A673 (cell line): ENCODE data around the gene PDIA4. TPM values are rescaled to one million over a fixed set of nuclear protein-coding genes. Genes with fewer than 3 reads are reported as not detected.

ENCODE experiments used
- BruUV-seq: library from RNA; stranded (reverse); fragments of 400-500 nt; replicated peaks from 2 replicates; lab custom pipeline; 2021; lab: Mats Ljungman, UMichigan
- CTCF ChIA-PET: fragments of 300-600 bp; sonication (Branson Sonifier 250); formaldehyde crosslinking; loops from one replicate; lab custom pipeline; 2022; ENCODE audit warnings: antibody characterized with exemption; lab: Charles Lee
- POLR2A ChIA-PET: fragments of 300-600 bp; sonication (Branson Sonifier 250); formaldehyde crosslinking; loops from one replicate; lab custom pipeline; 2022; ENCODE audit warnings: antibody characterized with exemption; ENCODE audit not compliant: low non-redundant PET; lab: Charles Lee
- DNase-seq: peaks from one replicate; pipeline ENCODE4 v3.0.0-alpha.2; 2015; ENCODE audit warnings: low spot score
- H3K27ac ChIP-seq: fragments of 200-600 bp; sonication (generic); 2 replicates; pipeline ENCODE4 v1.5.1; 2016; ENCODE audit warnings: mixed run types, low read depth, mild to moderate bottlenecking, mixed read lengths, antibody characterized with exemption, low read length; ENCODE audit not compliant: poor library complexity, severe bottlenecking
- H3K27me3 ChIP-seq: fragments of 200-600 bp; sonication (generic); replicated peaks from 2 replicates; pipeline ENCODE4 v1.6.1; 2017; ENCODE audit warnings: mixed run types, low read depth, mild to moderate bottlenecking, mixed read lengths, antibody characterized with exemption, low read length; ENCODE audit not compliant: insufficient read depth, poor library complexity
- H3K36me3 ChIP-seq: fragments of 200-600 bp; sonication (generic); 2 replicates; pipeline ENCODE4 v1.6.1; 2016; ENCODE audit warnings: mixed run types, mild to moderate bottlenecking, mixed read lengths, antibody characterized with exemption, low read length; ENCODE audit not compliant: insufficient read depth, poor library complexity, severe bottlenecking
- H3K4me1 ChIP-seq: fragments of 200-600 bp; sonication (generic); 2 replicates; pipeline ENCODE4 v1.6.1; 2017; ENCODE audit warnings: mixed run types, mild to moderate bottlenecking, mixed read lengths, antibody characterized with exemption, low read length; ENCODE audit not compliant: insufficient read depth, poor library complexity, severe bottlenecking
- H3K4me3 ChIP-seq: fragments of 200-600 bp; sonication (generic); 2 replicates; pipeline ENCODE4 v1.5.1; 2016; ENCODE audit warnings: low read depth, mixed run types, mild to moderate bottlenecking, mixed read lengths, low read length; ENCODE audit not compliant: poor library complexity, severe bottlenecking
- H3K9me3 ChIP-seq: fragments of 200-600 bp; sonication (generic); 2 replicates; pipeline ENCODE4 v1.6.1; 2016; ENCODE audit warnings: mixed run types, low read depth, mild to moderate bottlenecking, mixed read lengths, antibody characterized with exemption, low read length; ENCODE audit not compliant: poor library complexity, severe bottlenecking
- EZH2 ChIP-seq: fragments of 200-600 bp; sonication (generic); IDR thresholded peaks from 2 replicates; pipeline ENCODE4 v1.6.1; 2017; ENCODE audit warnings: borderline replicate concordance, low read depth, mild to moderate bottlenecking, mixed read lengths, antibody characterized with exemption, low read length; ENCODE audit not compliant: poor library complexity, severe bottlenecking
- intact Hi-C: fragments of 100-400 bp; cut with micrococcal nuclease; formaldehyde crosslinking; loops from one replicate; pipeline ENCODE4 v1.10.0; 2022; ENCODE audit not compliant: unreplicated experiment
- total RNA-seq: library from RNA; stranded (reverse); gene quantifications from 2 replicates; pipeline ENCODE4 v1.2.3, GENCODE V29; 2021
- TF ChIP-seq, protein P1 (sequence below): fragments of 300-800, 200-600 bp; sonication (generic); conservative IDR thresholded peaks from 2 replicates; pipeline ENCODE4 v1.5.1; 2017; ENCODE audit warnings: low read depth, mild to moderate bottlenecking, antibody characterized with exemption, low read length, moderate library complexity, mixed read lengths

PDIA4 gene
- total RNA-seq, 1 experiment from 2014 or later: 235 TPM

DNA sequence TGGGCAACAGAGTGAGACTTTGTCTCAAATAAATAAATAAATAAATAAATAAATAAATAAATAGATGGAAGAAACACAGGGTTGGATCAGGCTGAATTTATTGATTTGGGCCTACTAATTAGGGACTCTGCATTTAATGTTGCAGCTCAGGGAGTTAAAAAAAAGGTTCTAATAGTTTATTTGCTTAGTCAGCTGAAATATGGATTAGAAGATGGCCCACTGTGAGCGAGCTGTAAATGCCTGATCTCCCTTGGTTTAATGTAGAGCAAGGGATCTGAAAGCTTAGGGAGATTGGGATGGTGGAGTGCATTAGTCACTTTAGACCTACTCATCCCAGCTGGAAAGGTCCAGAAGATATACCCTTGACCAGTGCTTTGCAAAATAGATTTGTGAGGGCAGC lies 25.1 kb upstream of the PDIA4 start:
- H3K9me3 ChIP-seq: no peaks in the 10 kb centered on the region
- H3K4me1 ChIP-seq: no peaks in the 10 kb centered on the region
- no peak overlapping the region for H3K27ac ChIP-seq
- BruUV-seq: no TSS peak
- ChIA-PET POLR2A (no interaction called here), CTCF (interaction anchor here (1.2 kb wide), 1 partner anchor 13 kb away, joined by 3 read pairs; no protein-coding TSS in a partner anchor)
- TF ChIP-seq EZH2: no peak
- TF ChIP-seq, protein P1, sequence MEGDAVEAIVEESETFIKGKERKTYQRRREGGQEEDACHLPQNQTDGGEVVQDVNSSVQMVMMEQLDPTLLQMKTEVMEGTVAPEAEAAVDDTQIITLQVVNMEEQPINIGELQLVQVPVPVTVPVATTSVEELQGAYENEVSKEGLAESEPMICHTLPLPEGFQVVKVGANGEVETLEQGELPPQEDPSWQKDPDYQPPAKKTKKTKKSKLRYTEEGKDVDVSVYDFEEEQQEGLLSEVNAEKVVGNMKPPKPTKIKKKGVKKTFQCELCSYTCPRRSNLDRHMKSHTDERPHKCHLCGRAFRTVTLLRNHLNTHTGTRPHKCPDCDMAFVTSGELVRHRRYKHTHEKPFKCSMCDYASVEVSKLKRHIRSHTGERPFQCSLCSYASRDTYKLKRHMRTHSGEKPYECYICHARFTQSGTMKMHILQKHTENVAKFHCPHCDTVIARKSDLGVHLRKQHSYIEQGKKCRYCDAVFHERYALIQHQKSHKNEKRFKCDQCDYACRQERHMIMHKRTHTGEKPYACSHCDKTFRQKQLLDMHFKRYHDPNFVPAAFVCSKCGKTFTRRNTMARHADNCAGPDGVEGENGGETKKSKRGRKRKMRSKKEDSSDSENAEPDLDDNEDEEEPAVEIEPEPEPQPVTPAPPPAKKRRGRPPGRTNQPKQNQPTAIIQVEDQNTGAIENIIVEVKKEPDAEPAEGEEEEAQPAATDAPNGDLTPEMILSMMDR: no peak
- no peak for DNase-seq
- no peak overlapping the region for H3K4me3 ChIP-seq
- no peaks in the 10 kb centered on the region for H3K36me3 ChIP-seq
- intact Hi-C loops: no loop called here
- H3K27me3 ChIP-seq: no peaks in the 10 kb centered on the region

DNA sequence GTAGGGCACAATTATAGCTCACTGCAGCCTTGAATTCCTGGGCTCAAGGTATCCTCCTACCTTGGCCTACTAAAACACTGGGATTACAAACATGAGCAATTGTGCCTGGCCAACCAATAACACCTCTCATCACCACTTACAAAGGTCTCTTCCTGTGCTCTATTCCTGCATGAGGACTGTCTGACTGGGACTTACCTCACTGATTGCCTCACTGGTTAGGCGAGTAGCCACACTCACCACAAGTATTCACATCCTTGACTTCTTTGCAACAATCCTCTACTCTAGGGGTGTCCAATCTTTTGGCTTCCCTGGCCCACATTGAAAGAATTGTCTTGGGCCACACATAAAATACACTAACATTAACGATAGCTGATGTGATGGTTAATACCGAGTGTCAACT lies 22.6 kb upstream of the PDIA4 start:
- TF ChIP-seq, protein P1: no peak
- TF ChIP-seq EZH2: no peak
- Histone ChIP-seq H3K4me3 (no peak overlapping the region), H3K36me3 (no peaks in the 10 kb centered on the region), H3K27me3 (no peaks in the 10 kb centered on the region), H3K9me3 (no peaks in the 10 kb centered on the region), H3K4me1 (no peaks in the 10 kb centered on the region), H3K27ac (no peak overlapping the region)
- DNase-seq: no peak
- intact Hi-C loops: no loop called here
- BruUV-seq: no TSS peak
- ChIA-PET CTCF (no interaction called here), POLR2A (no interaction called here)

DNA sequence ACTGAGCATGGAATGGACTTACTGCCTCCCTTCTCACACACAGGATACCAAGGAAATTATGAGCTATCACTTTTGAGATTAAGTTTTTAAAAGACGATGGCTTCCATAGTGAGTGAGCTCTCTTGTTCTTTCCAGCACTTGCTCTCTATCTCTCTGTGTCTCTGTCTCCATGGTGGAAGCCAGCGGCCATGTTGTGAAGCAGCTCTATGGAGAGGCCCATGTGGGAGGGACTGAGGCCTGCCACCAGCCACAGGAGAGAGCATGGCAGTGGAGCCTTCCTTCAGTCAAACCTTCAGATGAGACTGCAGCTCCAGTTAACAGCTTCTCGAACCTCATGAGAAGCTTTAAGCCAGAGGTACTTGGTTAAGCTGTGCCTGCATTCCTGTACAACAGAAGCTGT lies 20.5 kb upstream of the PDIA4 start:
- BruUV-seq: no TSS peak
- no peak overlapping the region for H3K4me3 ChIP-seq
- H3K4me1 ChIP-seq: no peaks in the 10 kb centered on the region
- ChIA-PET POLR2A (no interaction called here), CTCF (no interaction called here)
- H3K36me3 ChIP-seq: no peaks in the 10 kb centered on the region
- intact Hi-C loops: no loop called here
- H3K9me3 ChIP-seq: no peaks in the 10 kb centered on the region
- TF ChIP-seq EZH2: no peak
- TF ChIP-seq, protein P1: no peak
- no peak for DNase-seq
- no peaks in the 10 kb centered on the region for H3K27me3 ChIP-seq
- H3K27ac ChIP-seq: no peak overlapping the region
